SKM-1 treated with dmso at 0.1 percent for 144 hours (cell line): Measurements from ENCODE around the gene NEDD8.

Experiments used
- DNase-seq: peaks from one replicate; lab custom pipeline; 2025; ENCODE audit not compliant: unreplicated experiment; lab: John Stamatoyannopoulos, UW

NEDD8 gene

DNA sequence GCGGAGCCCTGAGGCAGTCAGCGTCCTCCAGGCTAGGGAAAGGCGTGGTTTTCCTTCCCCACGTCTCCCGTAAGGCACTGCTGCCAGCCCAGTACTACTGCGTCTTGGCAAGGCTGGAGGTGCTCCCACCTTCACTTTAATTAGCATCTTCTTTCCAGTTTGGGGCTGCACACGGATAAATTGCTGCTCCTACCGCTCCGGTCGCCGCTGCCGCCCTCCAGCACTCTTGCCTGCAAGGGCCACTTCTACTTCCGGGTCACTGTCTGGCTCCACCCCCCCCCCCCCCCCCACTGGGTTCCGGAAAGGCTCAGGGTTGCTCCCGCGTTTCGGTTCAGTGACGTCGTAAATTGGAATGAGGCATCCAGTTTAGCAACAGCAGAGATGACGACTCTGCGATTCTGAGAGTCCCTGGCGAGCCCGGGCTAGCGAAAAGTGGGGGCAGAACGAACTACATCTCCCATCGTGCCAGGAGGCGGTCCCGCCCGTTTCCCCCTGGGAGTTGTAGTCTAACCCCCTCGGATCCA, at the start of gene NEDD8:
TSS of gene NEDD8 (minus strand) at position 247 of the 524 bp plus-strand sequence. CDS start at position 147, 100 bp downstream.
- peak; percentile 55 for DNase-seq

DNA sequence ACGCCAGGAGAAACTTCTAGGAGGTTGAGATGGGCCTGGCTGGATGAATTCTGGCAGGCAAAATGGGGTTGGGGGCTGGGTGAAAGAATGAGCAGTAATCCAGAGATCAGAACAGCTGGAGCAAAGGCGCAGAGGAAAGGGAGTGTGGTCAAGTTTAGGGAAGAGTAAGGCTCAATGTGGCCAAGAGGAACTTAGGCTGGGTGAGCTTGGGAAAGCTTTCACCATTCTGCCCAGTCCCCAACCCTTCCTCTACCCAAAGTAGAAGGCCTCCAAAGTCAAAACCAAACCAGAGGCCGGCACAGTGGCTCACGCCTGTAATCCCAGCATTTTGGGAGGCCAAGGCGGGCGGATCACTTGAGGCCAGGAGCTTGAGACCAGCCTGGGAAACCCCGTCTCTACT, 49.5 kb upstream of the NEDD8 start:
- no peak for DNase-seq

DNA sequence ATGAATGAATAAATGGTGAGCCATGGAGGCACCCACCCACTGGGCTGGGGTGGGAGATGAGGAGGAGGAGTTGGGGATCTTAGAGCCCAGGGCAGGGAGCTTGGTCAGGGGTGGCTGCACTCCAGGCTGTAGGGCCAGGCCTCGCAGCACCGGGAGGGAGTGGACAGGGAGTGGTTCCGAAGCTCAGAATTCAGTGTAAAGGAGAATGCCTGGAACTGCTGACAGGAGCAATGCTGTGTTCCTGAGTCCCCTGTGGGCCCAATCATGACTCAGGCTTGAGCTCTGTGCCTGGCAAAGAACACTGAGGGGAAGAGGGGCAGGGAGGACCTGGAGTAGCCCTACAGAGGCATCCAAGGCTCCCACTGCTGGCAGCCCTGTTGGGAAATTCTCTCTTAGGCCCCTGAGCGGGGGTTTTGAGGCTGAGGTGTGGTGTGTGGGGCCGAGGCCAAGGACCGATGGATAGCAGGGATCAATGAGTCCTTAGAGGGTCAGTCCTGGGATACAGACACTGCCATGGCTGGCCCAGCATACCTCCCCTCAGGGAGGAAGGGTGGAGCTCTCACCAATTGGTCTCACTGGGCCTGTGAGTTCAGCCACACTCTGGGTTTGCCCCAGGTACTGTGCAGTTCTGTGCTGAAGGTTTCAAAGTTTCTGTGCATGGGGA, 48.8 kb upstream of the NEDD8 start:
- DNase-seq, result no peak

DNA sequence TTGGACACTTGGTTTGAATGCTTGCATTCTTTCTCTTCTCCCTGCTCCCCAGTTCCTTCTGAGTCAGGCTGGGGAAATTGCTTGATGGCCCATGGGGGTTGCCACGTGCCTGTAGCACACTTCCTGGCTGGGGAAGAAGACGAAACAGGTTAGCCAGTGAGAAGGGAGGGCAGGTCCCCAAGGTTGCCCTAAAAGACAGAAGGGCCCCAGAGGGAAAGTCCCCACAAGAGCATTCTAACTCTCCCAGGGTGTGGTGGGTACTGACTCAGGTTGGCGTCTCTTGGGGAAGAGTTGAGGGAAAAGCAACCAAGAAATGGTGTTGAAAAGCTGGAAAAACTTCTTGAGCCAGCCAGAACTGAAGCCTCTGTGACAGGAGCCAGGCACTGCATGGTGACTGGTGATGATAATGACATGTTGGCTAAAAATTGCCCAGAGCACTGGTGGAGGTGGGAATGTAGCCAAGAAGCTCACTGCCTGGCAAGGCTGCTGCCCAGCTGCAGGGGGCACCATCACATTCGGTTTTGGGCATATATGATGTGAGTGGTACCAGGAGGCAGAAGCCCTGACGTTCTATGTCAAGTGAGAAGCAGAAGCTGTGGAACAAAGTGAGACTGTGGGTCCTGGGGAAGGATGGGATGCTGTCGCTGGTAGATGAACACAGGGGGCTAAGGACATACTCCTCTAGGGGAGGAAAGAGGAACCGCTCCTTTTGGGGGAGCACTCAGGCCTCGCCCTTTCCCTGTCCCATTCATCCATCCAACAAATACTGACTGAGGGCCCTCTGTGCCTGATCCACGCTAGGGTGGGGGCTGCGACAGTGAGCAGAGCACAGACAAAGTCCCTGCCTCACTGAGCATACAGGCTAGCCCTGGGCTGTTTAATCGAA, 47.4 kb upstream of the NEDD8 start:
- DNase-seq, result no peak

DNA sequence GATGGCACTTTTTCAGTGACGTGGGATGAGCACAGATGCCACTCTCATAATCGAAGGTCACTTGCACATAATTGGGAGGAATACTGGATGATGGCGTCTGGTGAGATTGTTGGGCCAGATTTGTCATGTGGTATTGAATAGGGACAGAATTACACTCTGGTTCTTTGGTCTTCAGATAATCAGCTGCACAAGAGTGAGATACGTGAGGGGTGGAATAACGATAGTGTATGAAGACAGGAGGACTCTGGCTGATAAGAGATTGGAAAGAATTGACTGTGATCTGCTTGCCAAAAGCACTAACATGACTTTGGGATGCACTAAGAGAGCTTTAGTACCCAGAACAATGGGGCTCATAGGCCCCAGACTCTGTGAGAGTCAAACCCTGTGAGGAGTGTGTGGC, 46.3 kb upstream of the NEDD8 start:
- DNase-seq, result no peak

DNA sequence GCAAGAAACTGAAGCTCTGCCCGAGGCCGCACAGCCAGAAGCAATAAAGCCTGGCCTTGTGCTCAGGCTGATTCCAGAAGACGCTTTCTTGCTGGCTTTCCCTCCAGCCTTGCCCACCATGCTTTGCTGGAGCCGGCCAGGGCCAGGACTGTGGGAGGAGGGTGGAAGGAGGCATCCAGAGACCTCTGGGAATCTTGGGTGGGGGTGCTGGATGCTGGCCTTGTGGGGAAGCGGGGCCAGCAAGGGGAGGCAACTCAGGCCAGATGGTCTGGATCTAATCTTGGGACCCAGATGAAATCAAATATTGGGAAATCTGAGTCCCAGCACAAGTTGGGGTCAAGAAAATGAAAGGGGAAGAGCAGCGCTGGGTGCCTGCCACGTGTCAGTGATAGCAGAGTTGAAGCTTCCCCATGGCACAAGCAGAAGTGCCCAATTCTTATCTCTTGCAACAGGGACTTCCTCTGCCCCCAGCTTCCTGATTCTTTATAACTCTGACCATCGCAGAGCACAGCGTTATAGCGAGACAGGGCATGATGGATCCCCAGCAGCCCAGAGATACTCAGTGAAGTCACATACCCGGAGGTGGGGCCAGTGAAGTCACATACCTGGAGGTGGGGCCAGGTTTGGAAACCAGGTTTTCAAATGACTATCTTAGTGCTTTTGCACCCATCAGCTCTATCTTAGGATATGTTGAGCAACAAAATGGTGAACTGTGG, 45.6 kb upstream of the NEDD8 start:
- DNase-seq, result peak; percentile 67

DNA sequence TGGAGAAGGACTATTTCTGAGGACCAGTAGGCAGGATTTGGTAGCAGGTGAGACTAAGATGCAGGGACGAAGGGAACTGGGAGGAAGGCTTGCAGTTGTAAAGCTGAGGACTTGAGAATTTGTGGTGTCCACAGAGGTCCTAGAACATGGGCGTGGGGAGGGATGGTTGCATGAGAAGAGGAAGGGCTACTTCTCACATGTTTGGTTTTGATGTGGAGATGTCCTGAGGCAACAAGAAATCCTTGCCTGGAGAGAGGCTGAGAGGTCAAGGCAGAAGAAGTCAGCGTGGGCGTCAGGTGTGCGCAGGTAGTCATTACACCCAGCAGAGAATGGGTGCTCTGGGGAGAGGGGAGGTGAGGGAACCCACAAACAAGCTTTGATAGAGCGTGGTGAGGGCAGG, 44.9 kb upstream of the NEDD8 start:
- no peak for DNase-seq

DNA sequence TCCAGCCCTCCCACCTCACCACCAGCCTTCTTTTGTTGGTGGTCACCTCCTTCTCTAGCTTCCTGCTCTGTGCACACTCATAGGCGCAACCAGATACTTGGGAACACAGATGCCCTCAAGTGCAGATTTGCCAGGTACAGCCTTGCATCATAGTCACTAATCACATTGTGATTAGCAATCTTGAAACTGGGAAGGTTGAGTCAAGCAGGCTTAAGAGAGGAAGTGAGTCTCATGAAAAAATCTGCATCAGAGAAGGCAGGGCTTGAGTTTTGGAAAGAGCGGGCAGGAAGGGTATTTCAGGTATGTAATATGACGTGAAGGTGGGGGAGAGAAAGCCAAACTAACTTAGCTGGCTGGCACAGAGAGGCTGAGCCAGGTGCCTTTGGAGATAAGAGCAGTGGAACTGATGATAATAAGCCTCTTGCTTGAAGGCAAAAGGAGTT, 42.0 kb upstream of the NEDD8 start:
- peak; percentile 63 for DNase-seq

DNA sequence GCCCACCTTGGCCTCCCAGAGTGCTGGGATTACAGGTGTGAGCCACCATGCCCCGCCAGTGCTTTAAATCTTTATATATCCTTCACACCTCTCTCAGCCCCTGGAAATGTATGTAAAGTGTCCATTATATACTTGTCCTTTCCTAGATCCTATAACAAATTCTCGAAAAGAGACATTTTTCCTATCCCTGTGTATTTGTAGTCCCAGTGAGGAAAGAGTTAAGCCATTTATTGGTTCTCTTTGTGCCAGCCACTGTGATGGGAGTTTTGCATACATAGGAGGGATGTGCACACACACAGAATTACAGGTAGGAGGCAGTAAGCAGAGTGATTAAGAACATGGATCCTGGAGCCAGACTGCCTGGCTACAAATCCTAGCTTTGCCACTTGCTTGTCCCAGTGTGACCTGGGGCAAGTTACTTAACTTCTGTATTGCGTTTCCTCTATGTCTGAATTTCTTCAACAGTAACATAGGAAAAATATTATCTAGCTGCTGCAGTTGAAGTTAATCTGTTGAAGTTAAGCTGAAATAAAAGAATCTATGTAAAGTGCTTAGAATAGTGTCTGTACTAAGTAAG, 41.3 kb upstream of the NEDD8 start:
- DNase-seq, result no peak

DNA sequence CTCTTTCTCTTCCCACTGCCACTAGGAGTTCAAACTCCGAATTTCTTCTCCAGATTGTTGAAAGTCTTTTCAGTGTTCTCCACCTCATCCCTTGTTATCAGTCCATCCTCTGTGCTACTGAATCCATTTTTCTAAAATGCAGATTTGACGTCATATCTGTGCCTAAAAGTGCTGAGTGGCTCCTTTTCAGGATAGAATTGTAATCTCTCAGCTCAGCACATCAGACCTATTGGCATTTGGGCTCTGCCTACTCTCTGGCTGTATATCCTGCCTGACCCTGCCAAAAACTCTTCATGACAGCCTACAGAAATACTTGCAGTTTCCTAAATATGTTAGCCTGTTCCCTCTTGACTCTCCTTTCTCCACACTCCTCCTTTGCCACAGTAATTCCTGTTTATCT, 40.3 kb upstream of the NEDD8 start:
- no peak for DNase-seq

DNA sequence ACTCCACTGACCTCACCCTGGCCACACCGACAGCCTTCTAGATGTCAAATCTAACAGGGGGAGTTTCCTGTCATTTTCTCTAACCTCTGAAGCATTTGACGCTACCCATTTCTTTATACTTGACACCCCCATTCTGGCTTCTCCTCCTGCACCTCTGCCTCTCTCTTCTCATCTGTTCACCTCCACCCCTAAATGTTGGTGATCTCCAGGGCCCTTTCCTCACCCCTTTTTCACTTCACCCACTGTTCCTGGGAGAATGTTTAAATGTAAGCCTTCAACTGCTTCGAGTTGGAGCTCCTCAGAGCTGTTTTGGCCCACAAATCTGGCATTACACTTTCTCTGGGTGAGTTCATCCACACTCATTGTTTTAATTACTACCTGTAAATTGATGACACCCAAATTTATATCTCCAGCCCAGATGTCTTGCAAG, 39.7 kb upstream of the NEDD8 start:
- DNase-seq, result no peak

DNA sequence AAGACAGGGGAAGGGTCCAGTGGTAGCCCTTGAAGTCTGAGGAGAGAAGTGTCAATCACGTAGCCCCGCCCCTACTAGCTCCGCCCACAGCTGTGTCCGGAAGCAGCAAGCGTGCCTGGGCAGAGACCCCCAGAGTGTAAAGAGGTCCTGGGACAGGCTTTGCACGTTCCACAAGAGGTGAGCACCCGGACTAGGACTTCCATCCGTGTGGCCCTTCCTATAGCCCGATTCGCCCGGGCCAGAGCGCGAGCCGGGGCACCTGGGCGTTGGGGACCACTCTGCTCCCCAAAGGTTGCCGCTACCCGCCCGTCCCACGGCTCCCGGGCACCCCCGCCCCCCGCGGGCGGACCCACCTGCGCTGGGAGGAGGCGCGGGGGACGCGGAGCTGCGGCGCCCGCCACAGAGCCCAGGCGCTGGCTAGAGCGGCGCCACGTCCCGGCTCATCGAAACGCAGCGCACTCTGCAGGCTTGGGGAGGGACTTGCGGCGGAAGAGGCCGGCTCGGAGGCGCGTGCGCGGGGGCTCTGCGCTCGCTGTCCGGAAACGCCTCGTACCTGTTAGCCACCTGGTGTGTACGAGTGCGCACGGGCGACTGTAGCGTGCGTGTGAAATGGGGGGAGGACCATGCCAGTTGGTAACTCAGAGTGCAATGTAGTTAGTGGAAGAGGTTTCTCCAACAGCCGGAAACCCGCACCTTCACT, 39.1 kb upstream of the NEDD8 start, which contains the start of gene RABGGTA:
TSS of gene RABGGTA (minus strand) at position 464 of the 700 bp plus-strand sequence. CDS start 482 bp downstream, outside the sequence.
- peak; percentile 52 for DNase-seq

DNA sequence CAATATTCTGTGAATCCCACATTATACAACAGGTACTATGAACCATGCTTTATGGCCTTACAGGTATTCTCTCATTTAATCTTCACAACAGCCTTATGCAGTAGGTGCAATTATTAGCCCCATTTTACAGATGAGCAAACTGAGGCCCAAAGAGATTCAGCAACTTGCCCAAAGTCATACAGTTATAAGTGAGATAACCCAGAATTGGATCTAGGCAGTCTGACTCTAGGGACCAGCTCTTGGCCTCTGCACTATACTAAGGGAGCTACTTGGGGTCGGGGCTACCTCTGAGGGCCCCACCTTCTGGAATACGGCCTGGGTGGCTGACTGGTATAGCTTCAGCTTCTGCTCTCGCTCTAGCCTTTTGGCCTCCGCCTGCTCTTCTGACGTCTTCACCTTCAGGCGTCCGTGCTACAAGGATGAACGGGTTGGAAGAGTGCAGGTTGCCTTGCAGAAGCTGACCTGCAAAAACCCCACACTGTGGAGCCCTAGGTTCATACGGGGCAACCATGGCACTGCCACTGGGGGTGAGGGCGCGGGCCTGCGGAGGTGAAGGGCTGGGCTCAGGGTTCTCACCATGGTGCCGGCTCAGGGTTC, 38.5 kb upstream of the NEDD8 start:
- DNase-seq, result no peak

DNA sequence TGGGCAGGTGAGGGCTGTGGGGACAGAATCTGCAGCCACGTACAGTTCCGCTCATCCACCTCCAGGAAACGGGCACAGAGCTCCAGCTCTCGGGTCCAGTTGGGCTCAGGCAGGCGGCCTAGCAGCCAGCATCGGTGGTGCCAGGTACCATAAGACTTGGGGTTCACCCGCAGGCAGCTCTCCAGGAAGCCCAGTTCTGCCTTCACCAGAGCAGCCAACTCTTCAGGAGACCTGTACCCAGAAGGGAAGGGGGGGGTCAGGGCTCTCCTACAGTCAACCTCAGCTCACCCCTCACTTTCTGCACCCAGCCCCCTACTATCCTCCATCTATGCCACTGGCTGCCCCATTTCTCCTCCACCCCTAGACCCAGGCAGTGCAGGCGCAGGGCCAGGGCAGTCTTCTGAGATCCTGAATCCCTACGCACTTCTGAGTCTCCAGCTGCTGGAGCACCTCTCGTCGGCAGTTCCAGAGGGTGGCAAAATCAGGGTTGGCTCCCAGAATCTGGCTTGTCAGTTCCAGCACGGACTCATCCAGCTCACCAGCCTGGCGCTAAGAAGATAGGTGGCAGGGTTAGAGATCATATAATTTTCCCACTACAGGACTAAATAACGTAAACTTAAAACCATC, 37.9 kb upstream of the NEDD8 start:
- DNase-seq, result no peak

DNA sequence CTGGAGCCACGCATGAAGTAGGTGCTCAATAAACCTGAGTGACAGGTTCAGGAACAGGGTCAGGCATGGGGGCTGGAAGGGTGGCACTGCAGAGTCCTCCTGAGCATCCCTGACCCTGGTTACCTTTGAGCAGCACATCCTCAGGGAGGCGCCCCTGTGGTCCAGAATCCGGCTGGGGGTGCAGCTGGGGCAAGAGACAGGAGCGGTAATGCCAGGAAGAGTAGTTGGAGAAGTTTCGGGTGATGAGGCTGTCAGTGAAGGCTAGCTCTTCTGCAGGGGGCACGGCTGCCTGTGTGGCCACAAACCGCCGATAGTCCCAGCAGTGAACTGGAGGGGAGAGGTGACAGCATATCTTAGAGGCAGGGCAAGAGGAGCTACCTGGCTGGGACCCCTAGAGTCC, 37.2 kb upstream of the NEDD8 start:
- no peak for DNase-seq

DNA sequence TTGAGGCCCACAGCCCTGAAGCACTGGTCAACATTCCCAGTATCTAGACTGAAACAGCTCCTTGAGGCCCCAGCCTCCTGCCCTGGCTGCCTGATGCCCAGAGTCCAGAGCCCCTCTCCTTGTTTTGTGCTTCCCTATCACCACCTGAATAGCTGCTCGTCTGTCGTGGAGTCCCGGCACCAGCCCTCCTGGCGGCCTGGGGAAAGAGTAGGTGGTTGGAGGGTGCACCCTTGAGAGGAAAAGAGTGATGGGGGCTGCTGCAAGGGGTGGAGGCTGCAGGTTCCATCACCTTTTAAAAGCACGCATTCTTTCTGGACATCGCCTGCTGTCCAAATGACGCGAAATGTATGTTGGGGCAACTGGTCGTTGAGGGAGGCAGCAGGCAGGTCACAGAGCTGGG, 36.1 kb upstream of the NEDD8 start:
- no peak for DNase-seq

DNA sequence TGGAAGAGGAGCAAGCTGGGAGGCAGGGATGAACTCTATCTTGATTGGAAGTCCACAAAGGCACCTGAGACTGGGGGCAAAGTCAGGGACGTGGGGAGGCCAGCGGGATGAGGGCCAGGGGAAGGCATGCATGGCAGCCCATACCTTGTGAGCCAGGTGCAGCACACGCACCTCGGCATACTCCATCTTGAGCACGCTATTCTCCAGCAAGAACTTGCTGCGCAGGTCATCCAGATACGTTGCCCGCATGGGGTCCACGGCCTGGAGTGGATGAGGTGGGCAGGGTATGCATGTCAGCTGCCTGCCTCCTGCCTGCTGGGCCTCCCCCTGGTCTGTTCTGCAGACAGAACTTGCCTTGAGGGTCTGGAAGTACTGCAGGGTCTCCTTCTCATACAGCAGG, 35.3 kb upstream of the NEDD8 start:
- DNase-seq, result no peak

DNA sequence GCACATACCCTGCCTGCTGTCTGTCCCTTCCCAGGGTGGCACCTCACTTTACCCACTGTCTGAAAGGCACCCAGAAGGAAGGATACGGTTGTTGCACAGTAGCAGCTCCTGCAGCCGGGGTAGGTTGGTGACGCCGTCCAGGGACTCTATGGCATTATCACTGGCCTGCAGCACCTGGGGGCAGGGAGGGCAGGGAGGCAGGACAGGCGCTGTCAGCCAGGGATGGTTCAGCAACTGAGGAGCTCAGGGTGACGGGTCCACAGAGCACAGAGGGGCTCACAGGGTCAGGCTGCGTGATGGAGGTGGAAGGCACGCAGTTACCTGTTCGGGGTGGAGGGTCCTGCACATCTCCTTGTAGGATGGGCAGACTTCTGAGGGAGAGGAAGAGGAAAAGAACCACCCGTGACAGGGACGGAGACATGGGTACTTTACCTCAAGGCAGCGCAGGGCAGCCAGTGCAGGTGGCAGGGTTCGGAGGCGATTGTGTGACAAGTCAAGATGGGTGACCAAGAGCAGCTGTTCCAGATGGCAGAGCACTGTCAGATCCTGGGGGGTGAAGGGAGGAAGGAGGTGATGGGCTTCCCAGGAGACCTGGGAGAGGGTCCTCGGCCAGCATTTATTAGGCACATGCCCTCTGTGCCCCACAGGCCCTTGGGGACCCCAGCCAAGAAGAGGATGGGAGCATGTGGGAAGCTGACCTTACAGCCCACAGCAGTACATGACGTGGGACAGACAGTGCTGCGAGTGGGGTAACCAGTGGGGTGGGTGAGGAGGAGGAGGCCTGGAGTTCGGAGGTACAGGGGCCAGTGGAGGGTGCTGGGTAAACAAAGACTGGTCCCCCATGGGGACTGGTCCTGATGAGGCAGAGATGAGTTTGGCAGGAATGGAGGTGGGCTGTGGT, 34.4 kb upstream of the NEDD8 start:
- DNase-seq, result no peak
